Testis (tissue), 2 donors: ENCODE data around the gene ZNF263.

ENCODE experiments used
- POLR2A ChIP-seq: fragments of 450-650 bp; IDR thresholded peaks from one replicate; pipeline ENCODE4 v1.6.1; 2017; ENCODE audit warnings: antibody characterized with exemption, mild to moderate bottlenecking, moderate library complexity
- TF ChIP-seq, protein P1 (sequence below), 3 experiments: fragments of 450-650 bp in 2 of 3; fragments of 200-600 bp in 1 of 3; sonication (generic) in 1 of 3; IDR thresholded peaks; one replicate each; pipeline ENCODE4 v1.5.1; 2016 to 2019; ENCODE audit warnings: antibody characterized with exemption in 3 of 3, mild to moderate bottlenecking in 2 of 3, moderate library complexity in 1 of 3

DNA sequence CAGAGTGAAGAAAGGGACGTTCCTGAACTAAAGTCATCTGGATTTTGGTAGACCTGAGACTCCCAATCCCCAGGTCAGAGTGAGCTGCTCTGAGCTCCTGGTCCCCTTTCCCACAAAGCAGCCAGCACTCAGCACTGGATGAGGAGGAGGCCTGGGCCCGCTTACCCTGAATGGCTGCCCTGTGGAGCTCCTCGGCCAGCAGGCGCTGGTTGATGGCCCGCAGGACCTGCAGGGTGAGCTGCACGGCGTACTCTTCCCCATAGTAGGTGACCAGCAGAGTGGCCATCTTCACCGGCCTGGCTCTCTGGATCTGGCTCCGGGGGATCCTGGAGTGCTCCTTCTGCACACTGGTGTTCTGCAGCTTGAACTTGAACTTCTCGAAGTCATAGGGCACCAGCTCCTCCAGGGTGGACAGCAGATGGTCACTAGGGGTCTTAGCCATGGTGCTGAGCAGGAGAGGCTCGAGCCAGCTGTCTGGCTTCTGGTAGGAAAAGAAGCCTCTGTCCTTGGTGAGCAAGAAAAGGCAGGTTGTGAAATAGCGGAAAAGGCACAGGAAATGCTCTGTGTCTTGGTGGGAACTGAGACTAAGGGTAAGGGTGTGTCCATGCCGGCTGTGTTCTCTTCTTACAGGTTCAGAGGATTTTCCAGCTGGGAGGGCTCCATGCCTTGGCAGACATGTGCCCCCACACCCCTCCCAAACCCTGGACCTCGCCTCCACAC, 27.0 kb upstream of the ZNF263 start, which contains the start of gene MEFV:
- TF ChIP-seq, protein P1, sequence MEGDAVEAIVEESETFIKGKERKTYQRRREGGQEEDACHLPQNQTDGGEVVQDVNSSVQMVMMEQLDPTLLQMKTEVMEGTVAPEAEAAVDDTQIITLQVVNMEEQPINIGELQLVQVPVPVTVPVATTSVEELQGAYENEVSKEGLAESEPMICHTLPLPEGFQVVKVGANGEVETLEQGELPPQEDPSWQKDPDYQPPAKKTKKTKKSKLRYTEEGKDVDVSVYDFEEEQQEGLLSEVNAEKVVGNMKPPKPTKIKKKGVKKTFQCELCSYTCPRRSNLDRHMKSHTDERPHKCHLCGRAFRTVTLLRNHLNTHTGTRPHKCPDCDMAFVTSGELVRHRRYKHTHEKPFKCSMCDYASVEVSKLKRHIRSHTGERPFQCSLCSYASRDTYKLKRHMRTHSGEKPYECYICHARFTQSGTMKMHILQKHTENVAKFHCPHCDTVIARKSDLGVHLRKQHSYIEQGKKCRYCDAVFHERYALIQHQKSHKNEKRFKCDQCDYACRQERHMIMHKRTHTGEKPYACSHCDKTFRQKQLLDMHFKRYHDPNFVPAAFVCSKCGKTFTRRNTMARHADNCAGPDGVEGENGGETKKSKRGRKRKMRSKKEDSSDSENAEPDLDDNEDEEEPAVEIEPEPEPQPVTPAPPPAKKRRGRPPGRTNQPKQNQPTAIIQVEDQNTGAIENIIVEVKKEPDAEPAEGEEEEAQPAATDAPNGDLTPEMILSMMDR (IDR thresholded peaks at IDR 0.05), result no peak
- no peak for TF ChIP-seq POLR2A
